Upper lobe of left lung (tissue), 4 donors: ENCODE data around the gene DNAJB11.

Experiments
- CTCF ChIP-seq, 6 experiments: fragments of 450-650 bp in 4 of 6; fragments of 200-600 bp in 2 of 6; sonication (generic) in 2 of 6; IDR thresholded peaks; one replicate each; pipeline ENCODE4 v1.5.1; 2016 to 2019; ENCODE audit warnings: antibody characterized with exemption in 6 of 6
- EP300 ChIP-seq, 4 donors: sonication (generic); formaldehyde crosslinking; IDR thresholded peaks; one replicate each; pipeline ENCODE4 v1.5.1; 2017; ENCODE audit warnings: antibody characterized with exemption in 4 of 4, control low read depth in 2 of 4
- POLR2A ChIP-seq, 4 donors: fragments of 450-650 bp; IDR thresholded peaks; one replicate each; pipeline ENCODE4 v1.5.1; 2016 to 2017; ENCODE audit warnings: antibody characterized with exemption in 4 of 4, mild to moderate bottlenecking in 2 of 4

GRCh38 chr3:186567072-186567921 is 3.2 kb upstream of the DNAJB11 start, which contains the start of gene TBCCD1:
- TF ChIP-seq POLR2A (IDR thresholded peaks at IDR 0.05), result peak in 3 of 4 donors; percentile 93 to 98 (median 96)
- TF ChIP-seq CTCF (IDR thresholded peaks at IDR 0.05), result peak in 2 of 6 experiments; percentile 28 to 38
- TF ChIP-seq EP300 (IDR thresholded peaks at IDR 0.05), result no peak
